Uterus (tissue), 2 donors: Measurements from ENCODE around the gene IGLL1.
"Not testable (repeated sequence)": the region's sequence is repeated elsewhere in the genome, so short reads cannot be mapped to it uniquely, and the experiment has no call there.

ENCODE experiments used
- POLR2A ChIP-seq, 2 donors: fragments of 450-650 bp; IDR thresholded peaks; one replicate each; pipeline ENCODE4 v1.6.1; 2016; ENCODE audit warnings: antibody characterized with exemption in 2 of 2, mild to moderate bottlenecking in 1 of 2, moderate library complexity in 1 of 2
- TF ChIP-seq, protein P1 (sequence below), 4 experiments: fragments of 200-600 bp in 2 of 4; fragments of 450-650 bp in 2 of 4; sonication (generic) in 2 of 4; IDR thresholded peaks; one replicate each; pipeline ENCODE4 v1.5.1; 2016 to 2019; ENCODE audit warnings: antibody characterized with exemption in 4 of 4, mild to moderate bottlenecking in 2 of 4, moderate library complexity in 1 of 4

- TF ChIP-seq, protein P1, sequence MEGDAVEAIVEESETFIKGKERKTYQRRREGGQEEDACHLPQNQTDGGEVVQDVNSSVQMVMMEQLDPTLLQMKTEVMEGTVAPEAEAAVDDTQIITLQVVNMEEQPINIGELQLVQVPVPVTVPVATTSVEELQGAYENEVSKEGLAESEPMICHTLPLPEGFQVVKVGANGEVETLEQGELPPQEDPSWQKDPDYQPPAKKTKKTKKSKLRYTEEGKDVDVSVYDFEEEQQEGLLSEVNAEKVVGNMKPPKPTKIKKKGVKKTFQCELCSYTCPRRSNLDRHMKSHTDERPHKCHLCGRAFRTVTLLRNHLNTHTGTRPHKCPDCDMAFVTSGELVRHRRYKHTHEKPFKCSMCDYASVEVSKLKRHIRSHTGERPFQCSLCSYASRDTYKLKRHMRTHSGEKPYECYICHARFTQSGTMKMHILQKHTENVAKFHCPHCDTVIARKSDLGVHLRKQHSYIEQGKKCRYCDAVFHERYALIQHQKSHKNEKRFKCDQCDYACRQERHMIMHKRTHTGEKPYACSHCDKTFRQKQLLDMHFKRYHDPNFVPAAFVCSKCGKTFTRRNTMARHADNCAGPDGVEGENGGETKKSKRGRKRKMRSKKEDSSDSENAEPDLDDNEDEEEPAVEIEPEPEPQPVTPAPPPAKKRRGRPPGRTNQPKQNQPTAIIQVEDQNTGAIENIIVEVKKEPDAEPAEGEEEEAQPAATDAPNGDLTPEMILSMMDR (IDR thresholded peaks at IDR 0.05), result peak; percentile 57 to 62 (median 60)
- TF ChIP-seq POLR2A (IDR thresholded peaks at IDR 0.05), result not testable (repeated sequence)
Observed at GRCh38 chr22:23541849-23542281, 38.2 kb downstream of the IGLL1 start.
